ENCODE measurements around the gene CARMIL1. TPM values are rescaled to one million over a fixed set of nuclear protein-coding genes. Genes with fewer than 3 reads are reported as not detected.

The CARMIL1 gene
- polyA plus RNA-seq, 1 donor, result 106 TPM

DNA sequence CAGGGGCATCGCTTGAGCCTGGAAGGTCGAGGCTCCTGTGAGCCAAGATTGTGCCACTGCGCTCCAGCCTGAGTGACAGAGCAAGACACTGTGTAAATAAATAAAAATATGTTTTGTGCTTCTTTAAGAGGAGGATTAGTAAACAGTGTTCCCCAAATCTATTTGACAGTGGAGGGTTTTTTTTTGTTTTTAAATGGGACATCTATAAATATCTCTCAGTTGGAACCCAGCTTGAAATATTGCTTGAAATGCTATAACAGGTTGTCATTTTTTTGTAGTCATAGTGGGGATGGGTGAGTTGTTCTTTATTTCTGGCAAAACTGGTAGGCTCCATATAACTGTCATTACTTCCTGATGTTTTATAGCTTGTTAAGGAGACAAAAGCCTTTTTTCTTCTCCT lies 54.3 kb downstream of the CARMIL1 start:
- no peak for DNase-seq

DNA sequence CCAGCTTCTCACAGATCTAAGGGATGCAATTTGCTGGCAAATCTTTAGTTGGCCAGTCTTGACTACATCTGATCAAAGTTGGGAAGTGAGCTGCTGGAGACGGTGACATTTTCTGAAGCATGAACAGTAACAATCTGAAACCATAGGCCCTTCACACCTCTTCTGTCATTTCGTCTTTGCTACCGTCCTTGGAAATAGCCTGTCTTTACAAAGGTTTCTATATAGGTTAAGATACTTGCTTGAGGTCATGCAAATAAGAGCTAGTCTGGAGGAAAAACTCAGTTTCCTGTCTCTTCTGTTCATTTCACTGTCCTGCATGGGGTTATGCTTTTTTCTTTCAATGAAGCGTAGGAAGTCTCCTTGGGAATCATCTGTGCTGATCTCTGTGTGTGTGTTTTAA lies 55.6 kb downstream of the CARMIL1 start:
- DNase-seq, result no peak

DNA sequence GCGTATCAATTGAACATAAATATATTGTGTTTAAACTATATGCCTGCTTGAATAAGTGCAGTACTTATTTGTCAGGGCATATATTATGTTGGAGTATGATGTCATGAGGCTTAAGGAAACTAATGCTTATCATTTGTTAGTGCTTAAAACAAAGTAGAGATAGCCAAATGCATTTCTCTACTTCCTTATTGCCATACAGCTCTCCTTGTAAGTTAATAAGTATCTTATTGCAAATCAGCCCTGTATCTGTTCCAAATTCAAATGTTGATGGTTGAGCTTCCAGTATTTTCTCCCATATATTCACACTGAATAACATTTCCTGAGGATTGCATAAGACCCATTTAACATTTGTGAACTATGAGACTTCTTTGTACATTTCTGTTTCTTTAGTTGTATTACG lies 57.8 kb downstream of the CARMIL1 start:
- DNase-seq, result no peak

DNA sequence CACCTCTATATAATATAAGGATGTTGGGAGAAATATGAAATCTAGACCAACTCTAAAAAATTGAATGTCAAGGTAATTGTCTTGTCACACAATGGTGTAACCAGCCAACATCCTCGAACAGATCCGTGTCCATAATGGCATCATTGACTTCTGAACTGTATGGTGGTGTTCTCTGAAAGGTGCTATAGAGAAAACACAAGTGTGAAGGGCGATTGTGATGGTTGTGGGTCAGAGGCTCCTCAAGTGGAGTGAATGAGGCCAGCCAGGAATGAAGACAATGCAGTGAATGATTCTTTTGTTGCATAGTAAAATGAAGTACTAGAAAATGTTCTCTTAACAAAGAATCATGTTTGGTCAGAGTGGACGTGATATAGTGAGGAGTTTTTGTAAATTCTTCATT lies 58.3 kb downstream of the CARMIL1 start:
- DNase-seq, result no peak

DNA sequence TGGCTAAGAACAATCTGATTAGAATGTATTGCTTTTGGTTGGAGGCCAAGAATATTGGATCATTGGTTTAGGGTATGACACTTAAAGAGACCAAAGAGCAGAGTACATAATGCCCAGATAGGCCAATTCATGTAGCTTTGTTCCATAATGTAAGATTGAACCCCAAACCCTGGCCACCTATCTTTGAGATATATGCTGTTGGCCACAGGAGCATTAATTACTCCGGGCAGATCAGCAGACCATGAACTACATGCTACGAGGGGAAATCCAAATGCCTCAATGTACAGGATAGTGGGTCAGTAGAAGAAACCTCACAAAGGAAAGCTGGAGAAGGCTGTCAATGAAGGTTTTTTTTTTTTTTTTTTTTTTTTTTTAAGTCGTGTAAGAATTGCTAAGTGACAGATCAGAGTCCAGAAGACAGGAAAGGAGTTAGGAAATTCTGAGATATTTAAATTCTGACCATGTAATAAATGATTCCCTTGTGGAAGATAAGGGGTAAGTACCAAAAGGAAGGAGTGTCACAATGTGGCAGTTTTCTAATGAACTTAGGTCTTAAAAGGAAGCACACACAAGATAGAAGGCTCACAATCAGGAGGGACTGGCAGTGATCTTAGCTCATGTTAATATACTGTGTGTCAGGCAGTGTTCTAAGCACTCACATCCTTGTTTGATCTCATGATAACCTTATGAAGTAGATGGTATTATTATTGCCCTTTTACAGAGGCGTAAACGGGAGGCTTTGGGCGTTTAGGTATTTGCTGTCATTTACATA lies 61.4 kb downstream of the CARMIL1 start:
- DNase-seq, result no peak

DNA sequence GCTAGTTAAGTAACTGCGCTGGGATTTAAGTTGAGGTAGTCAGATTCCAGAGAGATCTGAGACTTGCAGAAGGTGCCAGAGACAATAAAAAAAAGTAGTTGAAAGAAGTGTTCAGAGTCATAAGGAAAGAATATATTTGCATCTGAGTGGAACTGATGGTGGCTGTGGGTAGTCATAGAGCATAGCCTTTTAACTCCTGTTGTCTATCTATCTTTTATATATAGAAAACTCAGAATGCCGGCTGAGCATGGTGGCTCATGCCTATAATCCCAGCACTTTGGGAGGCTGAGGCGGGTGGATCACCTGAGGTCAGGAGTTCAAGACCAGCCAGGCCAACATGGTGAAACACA lies 62.0 kb downstream of the CARMIL1 start:
- DNase-seq, result no peak

DNA sequence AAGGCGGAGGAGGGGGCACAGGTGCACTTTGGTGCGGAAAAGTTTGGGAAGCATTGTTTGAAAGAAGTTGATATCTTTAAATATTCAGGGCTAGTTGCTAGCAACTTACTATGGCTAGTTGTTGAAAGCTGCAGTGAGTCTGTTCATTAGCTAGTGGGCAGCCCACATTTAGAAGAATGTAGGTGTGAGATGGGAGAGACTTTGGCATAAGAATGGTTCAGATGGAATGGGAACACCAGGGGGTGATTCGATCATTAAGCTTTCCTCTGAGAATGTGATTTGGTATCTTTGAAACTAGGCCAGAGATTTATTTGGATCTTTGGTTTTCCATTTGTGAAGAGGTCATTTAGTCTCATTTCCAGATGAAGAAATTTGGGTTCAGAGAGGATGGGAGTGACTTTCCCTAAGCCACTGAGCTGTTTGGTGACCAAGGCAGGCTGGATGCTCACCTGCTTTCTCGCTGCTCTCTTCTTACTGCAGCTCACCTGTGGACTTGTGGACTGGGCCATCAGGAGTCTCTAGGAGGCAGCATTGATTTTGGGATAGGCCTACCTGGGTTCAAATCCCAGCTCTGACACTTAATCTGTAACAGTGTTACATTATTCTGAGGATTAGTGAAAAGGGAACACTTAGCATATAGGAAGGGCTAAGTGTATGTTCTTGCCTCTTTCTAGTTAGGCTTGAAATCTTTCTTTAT lies 62.9 kb downstream of the CARMIL1 start:
- no peak for DNase-seq

DNA sequence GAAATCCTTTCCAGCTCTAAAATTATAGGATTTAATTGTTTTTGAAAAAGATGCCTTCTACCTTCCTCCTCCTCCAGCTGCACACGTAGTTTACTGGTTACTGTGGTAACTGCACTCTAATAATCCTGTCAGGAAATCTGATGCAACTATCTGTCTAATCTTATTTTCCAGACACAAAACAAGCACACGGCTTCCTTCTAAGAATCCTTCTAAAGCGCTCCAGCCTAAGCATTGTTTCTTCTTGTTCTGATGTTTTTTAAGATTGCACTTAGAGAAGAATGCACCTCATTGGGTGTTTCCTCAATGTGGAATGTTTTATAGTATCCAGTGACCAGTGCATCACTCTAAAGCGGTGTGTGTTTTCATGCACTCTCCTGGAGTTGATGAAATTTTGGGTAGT lies 63.6 kb downstream of the CARMIL1 start:
- DNase-seq, result no peak

DNA sequence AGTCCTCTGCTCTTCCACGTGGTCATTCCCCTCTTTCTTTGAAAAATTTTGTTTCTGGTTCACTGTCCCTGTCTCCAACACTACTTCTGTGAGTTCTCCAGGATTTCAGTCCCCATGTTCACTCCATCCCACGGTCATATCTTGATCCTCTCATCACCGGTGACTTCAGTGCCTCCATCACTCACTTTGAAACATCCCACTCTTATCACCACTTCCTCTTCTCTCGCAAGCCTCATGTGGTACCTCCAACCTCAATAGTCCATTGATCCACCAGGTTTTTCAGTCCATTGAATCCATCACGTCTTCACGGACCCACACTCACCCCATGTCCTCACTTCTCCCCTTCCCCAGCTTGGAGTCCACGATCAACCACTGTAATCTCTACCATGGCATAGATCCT lies 64.8 kb downstream of the CARMIL1 start:
- DNase-seq, result no peak

DNA sequence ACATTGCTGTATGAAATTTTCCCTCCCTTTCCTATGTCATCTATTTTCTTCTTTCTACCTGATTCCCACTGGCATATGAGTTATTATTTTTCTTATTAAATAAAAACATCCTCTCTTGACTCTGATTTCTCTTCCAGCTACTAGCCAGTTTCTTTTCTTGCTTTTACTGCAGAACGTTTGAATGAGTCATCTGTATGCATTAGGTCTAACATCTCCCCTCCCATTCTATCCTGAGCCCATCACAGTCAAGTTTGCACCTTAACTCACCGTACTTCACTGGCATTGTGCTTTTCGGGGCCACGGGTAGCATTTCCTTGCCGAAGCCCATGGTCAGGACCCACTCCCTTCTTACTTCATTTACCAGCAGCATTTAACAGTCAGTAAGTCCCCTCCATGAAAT lies 65.7 kb downstream of the CARMIL1 start:
- no peak for DNase-seq

DNA sequence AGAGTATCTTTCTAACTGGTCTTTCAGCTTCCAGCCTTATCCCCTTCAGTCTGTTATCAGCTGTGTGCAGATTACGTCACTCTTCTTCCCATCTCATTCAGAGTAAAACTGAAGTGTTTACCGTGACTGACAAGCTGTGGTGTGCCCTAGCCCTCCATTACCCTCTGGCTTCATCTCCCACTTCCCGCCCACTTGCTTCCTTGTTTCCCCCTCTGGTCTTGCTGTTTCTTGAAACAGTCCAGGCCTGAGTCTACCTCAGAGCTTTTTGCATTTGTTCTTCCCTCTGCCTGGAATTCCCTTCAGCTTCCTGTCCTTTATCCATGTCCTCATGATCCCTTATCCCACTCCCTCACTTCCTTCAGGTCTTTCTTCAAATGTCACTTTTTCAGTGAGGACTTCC lies 66.9 kb downstream of the CARMIL1 start:
- no peak for DNase-seq

DNA sequence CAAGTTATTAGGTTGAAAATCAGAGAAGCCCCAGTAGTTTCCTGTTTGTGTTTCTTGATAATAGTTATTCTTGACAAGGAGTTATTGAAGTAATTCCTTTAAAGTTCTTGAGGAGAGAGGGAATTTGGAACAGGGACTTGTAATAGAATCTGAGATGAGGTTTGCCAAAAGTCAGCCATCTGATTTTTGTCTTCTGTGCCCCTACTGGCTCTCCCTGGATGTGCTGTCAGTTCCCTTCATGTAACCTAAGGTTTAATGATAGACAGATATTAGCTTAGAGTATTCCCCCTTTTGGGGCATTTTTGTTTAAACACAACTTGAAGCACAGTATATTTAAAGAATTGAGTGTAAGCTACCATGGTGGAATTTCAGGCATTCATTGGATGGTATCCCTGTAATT lies 71.4 kb downstream of the CARMIL1 start:
- no peak for DNase-seq

DNA sequence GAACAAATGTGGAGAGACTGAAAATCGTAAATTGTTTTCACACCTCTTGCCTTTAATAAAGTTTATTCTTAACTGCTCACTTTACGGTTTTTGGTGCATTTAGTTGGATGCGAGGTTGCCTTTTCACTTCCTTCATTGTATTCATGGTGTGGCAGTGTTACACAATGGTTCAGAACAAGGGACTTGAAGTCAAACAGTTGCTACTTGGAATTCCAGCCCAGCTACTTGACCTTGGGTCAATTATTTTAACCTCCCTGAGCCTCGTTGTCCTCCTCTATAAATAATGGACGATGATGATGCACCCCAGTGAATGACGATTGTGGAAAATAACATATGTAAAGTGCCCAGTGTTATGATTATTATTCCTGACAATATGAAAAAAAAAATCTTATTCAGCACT lies 72.3 kb downstream of the CARMIL1 start:
- DNase-seq, result no peak

DNA sequence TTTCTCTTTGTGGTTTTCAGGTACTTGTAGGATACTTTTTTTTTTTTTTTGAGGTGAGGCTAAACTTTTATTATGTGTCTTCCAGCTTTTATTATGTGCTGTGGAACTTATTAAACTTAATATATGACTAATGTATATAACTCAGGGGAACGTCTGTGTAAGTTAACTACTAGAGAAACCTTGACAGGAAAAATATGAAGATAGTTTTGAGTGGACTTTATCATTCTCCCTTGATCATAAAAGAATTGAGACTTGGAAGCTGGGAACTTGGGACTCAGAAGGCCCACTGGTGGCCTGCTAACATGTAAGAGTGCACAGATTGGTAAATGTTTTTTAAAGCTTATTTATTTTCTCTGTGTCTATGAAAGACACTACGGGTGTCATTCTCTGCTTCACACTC lies 73.1 kb downstream of the CARMIL1 start:
- no peak for DNase-seq

DNA sequence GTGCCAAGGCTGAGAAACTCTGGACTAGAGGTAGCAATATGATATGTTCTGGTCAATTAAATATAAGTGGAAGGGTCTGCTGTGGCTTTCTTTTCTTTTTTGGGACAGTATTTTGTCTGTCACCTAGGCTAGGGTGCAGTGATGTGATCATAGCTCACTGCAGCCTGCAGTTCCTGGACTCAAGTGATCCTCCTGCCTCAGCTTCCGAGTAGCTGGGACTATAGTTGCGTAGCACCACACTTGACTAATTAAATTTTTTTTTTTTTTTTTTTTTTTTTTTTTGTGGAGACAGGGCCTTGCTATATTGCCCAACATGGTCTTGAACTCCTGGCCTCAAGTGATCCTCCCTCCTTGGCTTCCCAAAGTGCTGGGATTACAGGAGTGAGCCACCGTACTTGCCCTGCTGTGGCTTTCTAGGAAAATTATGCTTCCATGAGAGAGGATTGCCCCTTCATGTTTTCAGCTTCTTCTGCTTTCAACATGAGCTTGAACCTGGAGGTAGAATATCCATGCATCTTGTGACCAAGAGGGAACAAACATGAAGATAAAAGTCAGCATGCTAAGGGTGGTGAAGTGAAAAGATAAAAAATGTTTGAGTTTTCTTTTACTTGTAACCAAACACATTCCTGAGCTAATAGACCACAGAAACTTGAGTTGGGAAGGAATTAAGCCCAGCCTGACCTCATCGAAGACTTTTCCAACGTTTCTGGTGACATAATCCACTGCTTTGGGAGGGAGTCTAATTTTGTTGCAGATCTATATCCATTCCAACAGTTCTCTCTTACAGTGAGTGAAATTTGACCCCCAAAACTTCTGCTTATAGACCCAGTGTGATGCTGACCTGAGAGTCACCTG lies 75.1 kb downstream of the CARMIL1 start:
- DNase-seq, result peak; percentile 41

DNA sequence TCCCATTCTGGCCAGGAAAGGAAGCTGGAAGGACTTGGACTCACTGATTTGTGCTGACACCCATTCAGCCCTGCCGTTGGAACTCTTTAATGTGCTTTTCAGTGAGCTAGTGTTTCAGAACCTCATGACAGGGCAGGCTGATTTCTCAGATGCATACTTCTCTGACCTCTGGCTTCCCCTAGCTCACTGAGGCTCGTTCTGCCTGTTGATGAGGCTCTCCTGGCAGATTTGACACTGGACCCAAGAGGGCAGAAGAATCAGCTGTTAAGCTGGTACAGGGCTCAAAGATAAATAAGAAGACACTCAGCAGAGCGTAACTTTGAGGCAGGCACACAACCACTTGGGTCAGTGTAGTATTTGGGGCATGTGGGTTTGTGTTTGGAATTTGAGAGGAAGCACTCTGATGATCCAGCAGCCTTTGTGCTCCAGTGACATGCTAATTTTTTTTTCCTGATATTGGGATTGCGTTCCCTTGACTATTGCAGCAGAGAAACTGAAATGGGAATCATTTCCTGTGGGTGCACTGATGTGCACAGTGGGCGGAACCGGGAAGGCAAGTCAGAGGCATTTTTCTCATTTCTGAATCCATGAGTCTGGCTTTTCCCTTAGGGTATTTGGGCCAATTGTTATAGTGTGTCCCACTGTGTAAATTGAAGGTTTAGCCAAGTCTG lies 80.2 kb downstream of the CARMIL1 start:
- no peak for DNase-seq

DNA sequence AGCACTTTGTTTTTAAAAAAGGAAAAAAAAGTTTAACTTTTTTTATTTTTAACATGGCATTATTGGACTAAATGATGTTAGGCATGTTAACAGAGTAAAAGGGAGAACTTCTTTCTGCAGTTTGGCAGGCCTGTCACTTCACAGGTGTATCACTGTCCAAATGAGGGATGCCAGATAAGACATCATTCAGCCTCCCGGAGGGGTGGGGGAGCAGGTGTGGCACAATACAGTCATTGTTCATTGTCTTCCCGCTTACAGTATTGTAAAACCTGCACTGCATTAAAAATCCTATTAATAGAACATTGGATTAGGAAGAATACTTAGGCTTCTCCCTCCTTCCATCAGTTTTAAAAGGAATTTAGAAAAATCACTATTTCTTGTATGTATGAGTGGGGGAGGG lies 80.7 kb downstream of the CARMIL1 start:
- no peak for DNase-seq

DNA sequence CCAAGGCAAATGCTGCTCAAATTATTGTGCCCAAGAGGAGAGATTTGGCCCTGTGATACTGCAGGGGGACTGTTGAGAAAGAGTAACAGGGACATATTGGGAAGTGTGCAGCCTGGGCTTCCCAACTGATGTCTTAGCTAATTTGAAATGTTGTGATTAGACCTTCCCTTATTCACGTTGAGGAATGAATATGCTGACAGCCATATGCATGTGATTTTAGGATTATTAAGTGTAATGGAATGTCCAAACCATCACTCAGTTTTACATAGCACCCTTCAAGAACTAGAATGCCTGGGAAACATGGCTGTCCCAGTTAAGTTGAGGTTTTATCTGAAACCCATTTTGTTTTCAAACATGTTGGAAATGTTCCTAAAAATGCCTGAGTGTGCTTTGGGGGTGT lies 81.4 kb downstream of the CARMIL1 start:
- DNase-seq, result no peak

DNA sequence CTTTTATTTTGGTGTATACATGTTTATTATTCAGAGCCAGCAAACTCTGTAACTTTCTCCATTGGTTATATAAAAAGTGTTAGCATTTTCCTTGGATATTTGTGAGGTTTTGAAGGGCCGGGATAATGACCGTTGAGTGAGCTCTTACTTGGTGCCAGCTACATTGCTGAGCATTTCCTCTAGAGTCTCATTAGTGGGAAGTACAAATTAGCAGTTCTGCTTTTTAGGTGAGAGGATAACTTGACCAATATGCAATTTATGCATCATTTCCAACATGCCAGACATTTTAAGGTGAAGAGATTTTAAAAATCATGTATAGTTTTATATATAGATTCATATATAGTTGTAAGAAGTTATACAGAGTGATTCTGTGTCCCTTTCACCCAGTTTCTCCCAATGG lies 84.3 kb downstream of the CARMIL1 start:
- DNase-seq, result no peak

DNA sequence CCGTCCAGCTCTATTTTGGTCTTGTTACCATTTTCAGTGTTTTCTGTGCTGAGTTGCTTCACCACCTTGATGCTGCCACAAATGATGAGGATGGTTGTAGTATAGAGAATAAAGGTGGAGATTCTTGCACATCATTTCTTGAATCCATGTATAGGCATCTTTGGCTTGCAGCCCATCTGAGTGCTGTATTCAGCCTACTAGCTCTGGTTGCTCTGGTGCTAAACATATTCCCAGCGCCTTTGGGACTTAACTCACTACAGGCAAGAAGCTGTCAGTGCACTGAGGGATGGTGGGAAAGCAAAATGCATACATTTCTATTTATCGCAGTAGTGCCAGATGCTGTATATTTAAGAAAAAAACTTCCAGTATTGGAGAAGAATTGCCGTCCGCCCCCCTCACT lies 86.0 kb downstream of the CARMIL1 start:
- no peak for DNase-seq

DNA sequence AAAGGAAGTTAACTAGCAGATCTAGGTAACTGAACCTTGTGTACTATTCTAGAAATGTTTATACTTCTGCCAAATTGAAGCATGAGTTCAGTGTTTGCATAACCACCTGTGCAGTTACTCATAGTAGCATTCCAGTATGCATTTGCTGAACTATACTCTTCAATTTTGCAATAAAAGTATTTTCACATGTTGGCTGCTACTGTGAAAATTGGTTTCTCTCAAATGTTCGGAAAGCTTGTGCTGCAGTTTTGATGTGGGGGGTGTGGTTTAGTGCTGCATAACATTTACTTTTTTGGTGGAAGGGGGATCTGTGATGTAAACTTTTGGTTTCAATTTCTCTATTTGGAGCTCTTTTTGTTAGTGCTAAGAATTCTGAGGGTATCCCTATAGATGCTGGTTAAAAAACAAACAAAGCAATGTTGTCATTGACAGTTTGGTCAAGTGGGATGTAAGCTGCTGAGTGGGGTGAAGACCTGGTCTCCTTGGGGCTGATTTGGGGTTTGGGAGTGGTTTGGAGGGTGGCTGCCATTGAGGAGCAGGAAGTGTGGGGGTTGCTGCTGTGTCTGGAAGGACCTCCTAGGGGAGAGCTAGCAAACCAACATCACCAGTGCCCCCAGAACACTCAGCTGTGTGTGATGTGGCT lies 87.8 kb downstream of the CARMIL1 start:
- no peak for DNase-seq

DNA sequence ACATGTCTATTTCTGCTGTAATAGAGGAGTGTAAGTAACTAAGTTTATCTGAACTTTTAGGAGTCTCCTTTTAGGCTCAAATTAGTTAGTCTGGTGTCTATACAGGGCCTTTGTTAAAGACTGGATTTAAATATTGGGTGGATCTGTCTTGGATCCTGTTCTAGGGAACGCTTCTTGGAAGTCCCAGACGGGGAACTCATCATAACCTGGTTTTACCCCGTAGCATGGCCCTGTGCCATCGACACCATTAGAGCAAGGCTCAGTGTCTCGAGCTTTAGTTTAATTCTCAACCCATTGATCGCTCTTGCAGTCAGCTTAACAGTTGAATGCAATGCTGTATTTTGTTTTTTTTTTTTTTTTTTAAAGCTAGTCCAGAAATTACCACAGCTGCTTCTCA lies 89.9 kb downstream of the CARMIL1 start:
- no peak for DNase-seq

Data from left kidney (tissue), 2 donors.